Stimulated activated CD8-positive, alpha-beta memory T cell treated with anti-CD3 and anti-CD28 coated beads, Interleukin-4, amount 100 ng/mL, for 48 hours (primary cell): ENCODE results near the gene CROCC2.

Source experiments
- DNase-seq: peaks from one replicate; pipeline ENCODE4 v3.0.0-alpha.2; 2020

CROCC2 gene

DNA sequence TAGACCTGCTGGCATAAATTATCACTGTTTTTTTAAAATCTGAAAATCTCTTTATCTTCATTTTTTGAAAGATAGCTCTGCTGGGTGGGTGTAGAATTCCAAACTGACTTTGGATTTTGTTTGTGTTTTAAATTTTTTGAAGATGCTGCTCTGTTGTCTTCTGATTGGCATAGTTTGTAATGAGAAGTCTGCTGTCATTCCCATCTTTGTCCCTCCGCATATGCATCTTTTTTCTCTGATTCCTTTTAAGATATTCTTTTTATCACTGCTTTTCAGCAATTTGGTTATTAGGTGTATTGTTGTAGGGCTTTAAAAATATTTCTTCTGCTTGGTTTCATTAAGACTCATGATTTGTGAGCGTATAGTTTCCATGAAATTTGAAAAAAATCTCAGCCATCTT lies 99.4 kb downstream of the CROCC2 start:
- no peak for DNase-seq

DNA sequence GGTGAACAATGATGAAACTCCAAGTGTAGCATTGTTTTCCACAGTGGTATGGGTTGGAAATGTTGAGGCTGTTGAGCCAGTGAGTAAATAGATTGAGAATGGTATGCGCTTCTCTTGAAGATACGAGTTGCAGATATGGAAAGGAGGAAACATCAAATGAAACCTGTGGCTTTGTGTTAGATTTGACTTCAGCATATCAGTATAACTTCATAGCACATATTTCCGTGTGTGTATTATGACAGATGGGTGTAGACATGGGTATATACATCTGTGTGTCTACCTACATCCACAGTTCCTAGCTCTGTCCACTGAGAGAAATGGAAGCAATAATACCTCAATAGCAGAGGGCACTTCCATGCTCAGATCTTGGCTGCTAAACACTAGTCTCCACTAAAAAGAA lies 100.3 kb downstream of the CROCC2 start:
- DNase-seq, result no peak

DNA sequence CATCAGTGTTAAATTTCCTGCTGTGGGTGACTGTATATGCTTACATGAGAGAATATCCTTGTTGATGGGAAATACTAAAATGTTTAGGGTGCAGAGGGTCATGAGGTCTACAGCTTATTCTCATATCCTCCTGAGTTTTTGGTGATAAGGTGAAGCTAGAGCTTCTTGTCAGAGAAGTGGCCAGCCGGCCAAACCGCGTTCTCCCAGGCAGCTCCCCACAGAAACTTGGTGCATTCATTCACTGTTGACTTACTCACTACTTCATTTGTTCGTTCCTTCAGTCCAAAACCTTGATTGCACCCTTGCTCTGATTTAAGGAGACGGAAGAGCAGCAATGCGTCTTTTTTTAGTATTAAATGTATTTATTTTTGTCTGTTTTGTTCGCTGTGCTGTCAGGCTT lies 101.0 kb downstream of the CROCC2 start:
- peak; percentile 17 for DNase-seq

- peak; percentile 24 for DNase-seq
Observed at GRCh38 chr2:241007880-241008710, 102.0 kb downstream of the CROCC2 start.

DNA sequence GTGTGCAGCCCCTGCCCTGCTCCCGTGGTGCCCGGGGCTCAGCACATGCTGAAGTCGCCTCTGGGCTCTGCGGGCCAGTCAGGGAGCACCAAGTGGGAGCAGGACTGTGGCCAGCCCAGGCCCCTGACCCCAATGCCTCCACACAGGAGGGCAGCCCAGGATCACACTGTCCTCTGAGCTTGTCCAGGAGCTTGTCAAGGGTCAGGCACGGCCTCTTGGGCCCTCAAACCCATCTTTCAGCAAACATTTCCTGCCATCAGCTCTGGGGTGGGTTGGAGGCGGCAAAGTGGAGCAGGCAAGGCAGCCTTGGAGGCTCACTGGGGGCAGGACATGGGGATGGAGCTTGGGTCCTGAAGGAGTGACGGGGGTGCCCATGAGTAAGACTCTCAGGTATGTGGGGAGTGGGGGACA lies 102.6 kb downstream of the CROCC2 start:
- DNase-seq, result peak; percentile 10

DNA sequence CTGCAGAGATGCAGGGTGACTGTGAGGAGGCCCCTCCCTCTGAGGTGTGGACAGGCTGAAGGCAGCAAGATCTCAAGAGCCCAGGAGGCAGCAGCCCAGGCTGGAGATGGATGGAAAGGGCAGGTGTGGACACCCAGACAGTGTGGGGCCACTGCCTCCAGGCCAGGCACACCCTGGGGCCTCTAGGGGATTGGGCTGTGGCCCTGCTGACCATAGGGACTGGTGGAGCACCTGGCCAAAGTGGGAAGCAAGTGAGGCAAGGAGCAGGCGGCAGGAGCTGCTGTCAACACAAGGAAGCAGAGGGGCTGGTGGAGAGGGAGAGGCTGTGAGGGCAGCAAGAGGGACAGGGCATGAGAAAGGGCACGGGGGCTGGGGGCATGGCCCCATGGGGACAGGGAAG lies 103.1 kb downstream of the CROCC2 start:
- DNase-seq, result no peak

DNA sequence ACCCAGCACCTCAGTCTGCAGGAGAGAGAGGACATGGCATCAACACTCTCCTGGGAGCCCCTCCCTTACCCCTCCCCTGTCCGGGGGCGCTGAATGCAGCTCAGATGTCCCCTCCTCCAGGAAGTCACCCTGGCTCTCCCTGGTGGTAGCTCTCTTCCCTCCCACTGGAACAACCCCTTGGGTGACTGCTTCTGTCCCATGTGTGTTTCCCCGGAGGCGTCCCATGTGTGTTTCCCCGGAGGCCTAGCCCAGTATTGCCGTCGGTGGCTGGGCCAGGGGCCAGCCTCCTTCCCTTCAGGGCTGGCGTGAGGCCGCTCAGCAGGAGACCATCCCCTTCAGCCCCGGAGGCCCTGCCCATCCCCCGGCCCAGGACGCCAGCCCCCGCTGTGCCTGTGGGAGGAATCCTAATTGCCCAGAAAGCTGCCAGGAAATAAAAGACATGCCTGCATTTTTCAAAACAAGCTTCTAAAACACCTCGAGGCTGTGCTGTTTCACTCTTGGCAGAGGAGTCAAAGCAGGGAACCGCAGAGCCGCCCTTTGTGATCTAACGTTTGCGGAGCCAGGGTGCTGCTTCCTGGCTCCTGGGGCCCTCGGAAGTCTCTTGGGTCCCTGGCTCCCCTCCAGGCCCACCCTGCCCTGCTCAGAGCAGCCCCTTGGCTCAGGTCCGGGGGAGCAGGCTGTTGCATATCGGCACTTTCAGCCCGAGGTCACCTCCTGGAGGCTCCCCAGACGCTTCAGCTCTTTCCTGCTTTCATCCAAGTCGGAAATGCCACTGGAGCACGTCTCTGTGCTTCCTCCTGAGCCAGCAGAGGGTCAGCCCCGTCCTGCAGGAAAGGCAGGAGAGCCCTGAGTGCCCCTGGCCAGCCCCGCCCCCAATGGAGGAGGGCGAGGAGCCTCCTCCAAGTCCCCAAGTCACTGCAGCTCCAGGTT lies 103.7 kb downstream of the CROCC2 start:
- DNase-seq, result peak; percentile 63

- peak; percentile 33 for DNase-seq
Observed at GRCh38 chr2:241010531-241011295, 104.6 kb downstream of the CROCC2 start.

GRCh38 chr2:241011296-241011600 lies 105.1 kb downstream of the CROCC2 start:
- peak; percentile 21 for DNase-seq

DNA sequence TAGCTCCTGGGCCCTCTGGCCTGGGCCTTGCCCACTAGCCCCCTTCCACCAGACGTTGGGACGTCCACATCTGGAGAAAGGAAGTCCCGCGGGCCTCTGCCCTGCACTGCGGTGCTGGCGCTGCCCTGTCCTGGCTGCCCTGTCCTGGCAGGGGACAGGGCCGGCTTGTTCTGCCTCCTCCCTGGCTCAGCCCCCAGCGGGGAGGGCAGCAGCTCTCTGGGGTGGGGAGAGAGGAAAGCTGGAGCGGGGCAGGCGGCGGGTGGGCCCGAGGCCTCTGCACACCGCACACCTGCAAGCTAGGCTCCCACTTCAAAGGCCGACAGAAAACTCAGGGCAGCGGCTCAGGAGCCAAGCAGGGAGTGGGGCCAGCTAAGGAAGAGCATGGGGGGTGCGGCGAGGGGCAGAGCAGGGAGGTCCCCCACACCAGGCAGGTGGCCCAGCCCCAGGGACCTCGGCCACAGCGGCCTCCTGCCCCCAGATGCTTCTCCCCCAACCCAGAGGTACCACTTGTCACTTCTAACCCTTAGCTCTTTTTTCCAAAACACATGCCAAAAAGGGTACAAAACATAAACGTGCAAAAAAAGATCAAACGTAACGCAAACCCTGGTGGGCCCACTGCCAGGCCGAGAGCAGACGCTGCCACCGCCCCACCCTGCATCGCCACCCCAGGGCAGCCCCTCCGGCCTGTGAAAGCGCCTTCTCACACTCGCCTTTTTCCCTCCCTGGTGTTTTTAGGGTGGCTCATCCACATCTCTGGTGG lies 105.8 kb downstream of the CROCC2 start:
- DNase-seq, result peak; percentile 29

GRCh38 chr2:241014224-241014623 lies 108.1 kb downstream of the CROCC2 start:
- no peak for DNase-seq

- peak; percentile 2 for DNase-seq
Observed at GRCh38 chr2:241014764-241015163, 108.6 kb downstream of the CROCC2 start.

DNA sequence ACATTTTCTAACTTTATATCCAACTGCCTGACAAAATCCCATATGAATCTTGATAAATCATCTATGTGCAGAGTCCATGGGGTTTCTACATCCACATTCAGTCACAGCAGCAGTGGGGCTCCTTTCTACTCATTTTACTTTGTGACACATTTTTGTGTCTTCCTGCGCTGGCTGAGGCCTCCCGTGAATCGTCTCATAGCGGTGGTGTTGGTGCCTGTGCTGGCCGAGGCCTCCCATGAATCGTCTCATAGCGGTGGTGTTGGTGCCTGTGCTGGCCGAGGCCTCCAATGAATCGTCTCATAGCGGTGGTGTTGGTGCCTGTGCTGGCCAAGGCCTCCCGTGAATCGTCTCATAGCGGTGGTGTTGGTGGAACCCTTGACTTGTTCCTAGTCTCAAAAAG lies 109.3 kb downstream of the CROCC2 start:
- peak; percentile 12 for DNase-seq

DNA sequence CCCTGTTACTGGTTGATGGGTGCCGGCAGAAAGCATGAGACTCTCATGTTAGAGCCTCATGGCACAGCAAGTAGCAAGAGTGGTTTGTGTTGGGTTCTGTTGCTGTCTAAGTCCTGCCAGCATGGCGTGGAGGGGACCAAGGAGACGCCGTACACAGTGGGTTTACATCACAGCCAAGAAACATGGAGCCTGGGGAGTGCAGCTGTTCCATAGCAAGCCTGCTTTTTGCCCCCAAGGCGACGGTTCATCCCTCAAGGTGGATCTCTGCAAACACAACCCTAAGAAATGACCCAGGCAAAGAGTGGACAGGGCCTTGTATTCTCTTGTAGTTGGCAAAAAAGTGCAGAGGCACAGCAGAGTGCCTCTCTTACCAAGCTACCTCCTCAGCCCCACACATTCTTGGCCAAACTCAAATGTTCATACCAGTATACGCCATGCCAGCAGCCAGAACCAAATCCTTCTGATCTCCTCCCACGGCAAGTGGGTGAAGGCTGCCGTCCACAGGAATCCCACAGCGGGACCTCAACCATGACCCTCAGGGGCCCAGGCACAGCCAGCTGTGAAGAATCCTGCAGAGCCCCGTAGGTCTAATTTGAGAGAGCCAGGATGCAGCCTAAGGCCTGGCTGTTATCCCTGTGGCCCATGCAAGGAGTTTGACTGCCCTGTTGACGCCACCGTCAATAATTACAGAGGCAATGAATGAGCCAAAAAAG lies 111.2 kb downstream of the CROCC2 start:
- peak; percentile 5 for DNase-seq

DNA sequence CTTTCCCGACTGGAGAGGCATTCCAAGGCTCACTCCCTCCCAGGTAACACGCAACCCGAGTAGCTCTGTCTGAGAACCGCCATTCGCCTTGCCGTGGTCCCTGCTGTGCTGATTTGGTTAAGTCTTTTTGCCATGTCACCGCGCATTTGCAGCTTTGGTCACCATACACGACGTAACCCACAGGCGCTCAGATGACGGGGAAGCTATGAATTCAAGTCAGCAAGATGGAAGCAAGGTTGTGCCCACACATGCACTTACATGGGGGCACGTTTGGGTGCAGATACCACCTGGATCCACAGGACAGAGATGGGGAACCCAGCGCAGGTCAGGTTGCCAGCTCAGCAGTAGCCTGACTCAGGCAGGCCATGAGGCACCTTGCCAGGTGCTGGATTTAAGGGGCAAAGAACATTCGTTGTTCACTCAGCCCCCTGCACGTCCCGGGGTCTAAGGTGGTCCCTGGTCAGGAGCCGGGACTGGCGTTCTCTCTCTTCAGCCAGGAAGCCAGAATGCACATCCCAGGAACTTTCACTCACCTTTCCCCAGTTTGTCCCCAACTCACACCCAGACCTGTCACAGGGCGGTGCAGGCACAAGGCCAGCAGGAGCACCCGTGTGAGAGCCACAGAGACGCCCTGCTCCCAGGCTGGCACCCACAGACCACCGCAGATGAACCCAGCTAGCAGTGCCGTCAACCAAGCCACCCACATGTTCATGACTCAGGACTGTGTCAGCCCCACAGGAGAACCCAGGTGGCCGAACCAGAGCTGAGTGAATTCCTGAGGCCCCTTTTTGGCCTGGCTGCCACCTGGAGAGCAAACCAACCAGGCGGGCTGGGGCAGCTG lies 112.1 kb downstream of the CROCC2 start:
- DNase-seq, result peak; percentile 52

GRCh38 chr2:241019441-241020139 lies 113.5 kb downstream of the CROCC2 start:
- DNase-seq, result peak; percentile 10

- DNase-seq, result peak; percentile 2
Observed at GRCh38 chr2:241020201-241020600, 114.1 kb downstream of the CROCC2 start.

DNA sequence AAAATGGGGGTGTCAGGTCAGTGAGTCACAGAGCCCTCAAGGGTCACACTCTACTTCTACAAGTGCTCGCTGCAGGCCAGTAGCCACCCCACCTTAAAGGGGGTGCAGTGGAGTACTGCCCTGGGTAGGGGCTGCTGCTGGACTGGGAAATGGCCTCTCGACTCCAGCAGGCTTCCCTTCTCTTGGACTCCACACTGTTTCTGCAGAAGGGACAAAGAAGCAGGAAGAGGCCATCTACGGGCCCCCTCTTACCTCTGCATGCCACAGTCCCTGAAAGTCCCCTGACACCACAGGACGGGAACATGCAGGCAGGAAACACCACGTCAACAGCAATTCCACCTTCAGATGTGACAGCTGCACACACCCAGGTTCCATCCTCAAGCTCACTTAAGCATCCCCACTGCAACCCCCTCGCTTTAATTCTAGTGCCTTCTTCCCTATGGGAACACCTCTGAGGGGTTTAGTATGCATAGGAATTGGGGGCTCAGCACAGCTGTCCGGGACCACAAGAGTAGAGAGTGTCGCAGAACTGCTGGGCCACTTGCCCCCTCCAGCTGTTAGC lies 114.6 kb downstream of the CROCC2 start:
- peak; percentile 12 for DNase-seq

DNA sequence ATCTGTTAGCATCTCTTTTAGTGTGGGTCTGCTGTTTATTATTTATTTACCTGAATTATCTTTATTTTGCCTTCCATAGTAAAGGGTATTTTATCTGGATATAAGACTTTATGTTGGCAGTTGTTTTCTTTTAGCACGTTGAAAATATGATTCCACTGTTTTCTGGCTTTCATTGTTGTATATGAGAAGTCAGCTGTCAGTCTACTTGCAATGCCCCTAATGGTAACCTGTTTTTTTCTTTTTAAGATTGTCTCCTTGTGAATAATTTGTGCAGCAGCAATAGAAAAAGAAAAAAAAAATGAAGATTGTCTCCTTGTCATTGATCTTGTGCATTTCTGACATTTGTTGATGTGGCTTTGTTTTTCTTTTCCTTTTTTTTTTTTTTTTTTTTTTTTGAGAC lies 119.5 kb downstream of the CROCC2 start:
- no peak for DNase-seq
